NCI-H187 (cell line): ENCODE results near the gene TSHR.
A peak's percentile ranks its signal among the peaks of the same experiment; 100 is the strongest.
"Not testable (repeated sequence)": the region's sequence is repeated elsewhere in the genome, so short reads cannot be mapped to it uniquely, and the experiment has no call there.

Experiments used
- DNase-seq, 2 experiments: peaks; one replicate each; lab custom pipeline; 2025; lab: John Stamatoyannopoulos, UW

Gene TSHR

GRCh38 chr14:80955416-80955941, at the start of gene TSHR:
TSHR (plus strand) TSS chr14:80955621; CDS start chr14:80955681, 60 bp downstream.
- DNase-seq = no peak

GRCh38 chr14:80906336-80906735, 49.1 kb upstream of the TSHR start:
- DNase-seq = no peak

- DNase-seq = no peak
Measured at GRCh38 chr14:80906946-80907345, 48.5 kb upstream of the TSHR start.

GRCh38 chr14:80912013-80912412, 43.4 kb upstream of the TSHR start:
- DNase-seq = not testable (repeated sequence)

GRCh38 chr14:80919622-80920021, 35.8 kb upstream of the TSHR start:
- no peak for DNase-seq

- peak; percentile 49 to 58 for DNase-seq
Measured at GRCh38 chr14:80923368-80923767, 32.1 kb upstream of the TSHR start.

- no peak for DNase-seq
Measured at GRCh38 chr14:80924365-80925103, 30.9 kb upstream of the TSHR start.

GRCh38 chr14:80926397-80927082, 28.9 kb upstream of the TSHR start:
- no peak for DNase-seq

GRCh38 chr14:80927083-80927989, 28.1 kb upstream of the TSHR start:
- no peak for DNase-seq

GRCh38 chr14:80930095-80930494, 25.3 kb upstream of the TSHR start:
- no peak for DNase-seq

- no peak for DNase-seq
Measured at GRCh38 chr14:80930836-80931389, 24.5 kb upstream of the TSHR start.

- DNase-seq = no peak
Measured at GRCh38 chr14:80933282-80933681, 22.1 kb upstream of the TSHR start.

- DNase-seq = no peak
Measured at GRCh38 chr14:80933686-80934085, 21.7 kb upstream of the TSHR start.

GRCh38 chr14:80940146-80940545, 15.3 kb upstream of the TSHR start:
- DNase-seq = no peak

GRCh38 chr14:80941241-80942185, 13.9 kb upstream of the TSHR start, which contains the start of gene CEP128:
CEP128 (minus strand) TSS chr14:80941738.
- peak; percentile 95 to 98 for DNase-seq

GRCh38 chr14:80942191-80942600, 13.2 kb upstream of the TSHR start:
- no peak for DNase-seq

GRCh38 chr14:80944861-80945617, 10.4 kb upstream of the TSHR start:
- DNase-seq = no peak

GRCh38 chr14:80946187-80946586, 9.2 kb upstream of the TSHR start:
- no peak for DNase-seq

- DNase-seq = no peak
Measured at GRCh38 chr14:80946797-80947196, 8.6 kb upstream of the TSHR start.

GRCh38 chr14:80948291-80948690, 7.1 kb upstream of the TSHR start:
- no peak for DNase-seq
